ENCODE data around the gene SEPHS2.
"Not testable (repeated sequence)": the region's sequence is repeated elsewhere in the genome, so short reads cannot be mapped to it uniquely, and the experiment has no call there.

SEPHS2 gene

DNA sequence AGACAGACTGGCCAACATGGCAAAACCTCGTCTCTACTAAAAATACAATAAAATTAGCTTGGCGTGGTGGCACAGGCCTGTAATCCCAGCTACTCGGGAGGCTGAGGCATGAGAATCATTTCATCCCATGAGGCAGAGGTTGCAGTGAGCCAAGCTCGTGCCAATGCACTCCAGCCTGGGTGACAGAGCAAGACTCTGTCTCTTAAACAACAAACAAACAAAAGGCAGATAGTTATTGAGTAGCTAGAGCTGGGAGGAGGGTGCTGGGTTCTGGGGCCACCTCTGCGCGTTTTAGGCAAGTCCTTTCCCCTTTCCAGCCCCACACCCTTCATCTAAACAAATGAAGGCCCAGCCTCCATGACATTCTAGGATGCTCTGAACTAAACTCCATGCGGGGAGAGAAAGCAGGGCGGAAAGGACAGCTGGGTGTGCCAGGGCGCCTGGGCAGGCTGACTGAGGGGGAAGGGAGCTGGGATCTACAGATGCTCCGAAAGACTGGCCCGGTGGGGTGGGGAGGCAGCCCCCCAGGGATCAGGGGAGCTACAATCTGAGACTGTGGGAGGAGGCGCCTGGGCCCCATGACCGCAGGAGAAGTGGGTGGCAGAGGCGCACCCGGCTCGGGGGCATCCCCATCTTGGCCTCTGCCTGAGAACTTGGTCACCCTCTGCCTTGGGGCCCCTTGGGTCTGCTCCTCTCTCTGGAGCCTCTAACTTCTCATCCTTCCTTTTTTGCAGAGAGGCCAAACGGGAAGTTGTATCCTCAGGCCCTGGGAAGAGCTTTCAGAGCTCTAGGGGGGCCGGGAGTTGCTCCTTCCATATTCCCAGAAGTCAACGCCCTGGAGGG, 27.8 kb upstream of the SEPHS2 start:
- TF ChIP-seq, protein P1, sequence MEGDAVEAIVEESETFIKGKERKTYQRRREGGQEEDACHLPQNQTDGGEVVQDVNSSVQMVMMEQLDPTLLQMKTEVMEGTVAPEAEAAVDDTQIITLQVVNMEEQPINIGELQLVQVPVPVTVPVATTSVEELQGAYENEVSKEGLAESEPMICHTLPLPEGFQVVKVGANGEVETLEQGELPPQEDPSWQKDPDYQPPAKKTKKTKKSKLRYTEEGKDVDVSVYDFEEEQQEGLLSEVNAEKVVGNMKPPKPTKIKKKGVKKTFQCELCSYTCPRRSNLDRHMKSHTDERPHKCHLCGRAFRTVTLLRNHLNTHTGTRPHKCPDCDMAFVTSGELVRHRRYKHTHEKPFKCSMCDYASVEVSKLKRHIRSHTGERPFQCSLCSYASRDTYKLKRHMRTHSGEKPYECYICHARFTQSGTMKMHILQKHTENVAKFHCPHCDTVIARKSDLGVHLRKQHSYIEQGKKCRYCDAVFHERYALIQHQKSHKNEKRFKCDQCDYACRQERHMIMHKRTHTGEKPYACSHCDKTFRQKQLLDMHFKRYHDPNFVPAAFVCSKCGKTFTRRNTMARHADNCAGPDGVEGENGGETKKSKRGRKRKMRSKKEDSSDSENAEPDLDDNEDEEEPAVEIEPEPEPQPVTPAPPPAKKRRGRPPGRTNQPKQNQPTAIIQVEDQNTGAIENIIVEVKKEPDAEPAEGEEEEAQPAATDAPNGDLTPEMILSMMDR (IDR thresholded peaks at IDR 0.05; ENCODE audit: unreplicated experiment in 3 of 3), result no peak
- Mint-ChIP-seq H3K27me3 (ENCODE audit: low read depth) (peaks cover 8% of the 10 kb centered on the region), H3K4me1 (no peaks in the 10 kb centered on the region), H3K27ac (no peak overlapping the region), H3K9me3 (no peaks in the 10 kb centered on the region), H3K36me3 (ENCODE audit: low read depth) (no peaks in the 10 kb centered on the region), H3K4me3 (no peak overlapping the region)

DNA sequence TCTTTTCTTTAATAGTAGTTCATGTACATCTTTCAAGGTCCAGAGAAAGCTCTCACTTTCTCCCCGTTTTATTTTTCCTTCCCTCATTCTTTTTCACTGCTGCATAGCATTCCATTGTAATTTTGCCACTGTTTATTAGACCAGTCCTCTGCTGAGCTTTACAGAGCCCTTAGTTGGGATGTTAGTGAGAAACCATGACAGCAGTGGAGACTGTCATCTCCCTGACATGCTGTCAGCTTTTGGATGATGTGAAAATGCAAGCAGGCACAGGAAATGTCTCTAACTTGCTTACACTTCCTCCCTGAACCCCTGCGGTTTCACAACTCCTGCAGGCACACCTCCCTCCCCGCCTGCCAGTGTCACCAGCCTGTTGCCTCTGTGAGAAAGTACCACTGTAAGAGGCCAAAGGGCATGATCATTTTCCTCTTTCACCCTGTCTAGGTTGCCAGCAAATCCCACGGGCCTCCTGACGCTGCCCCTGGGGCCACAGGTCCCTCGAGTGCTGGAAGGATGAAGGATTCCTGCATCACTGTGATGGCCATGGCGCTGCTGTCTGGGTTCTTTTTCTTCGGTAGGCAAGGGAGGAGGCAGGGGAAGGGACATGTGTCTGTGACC, 26.8 kb upstream of the SEPHS2 start, which contains the start of gene ITGAL:
Gene ITGAL, plus strand, starts transcription at position 415 of the 615 bp plus-strand sequence. Its CDS starts 96 bp downstream, at position 511.
- Mint-ChIP-seq H3K9me3 (no peaks in the 10 kb centered on the region), H3K4me1 (no peaks in the 10 kb centered on the region), H3K27ac (no peak within 1 kb of the TSS), H3K36me3 (ENCODE audit: low read depth) (no peaks in the 10 kb centered on the region), H3K27me3 (ENCODE audit: low read depth) (peaks cover 8% of the 10 kb centered on the region), H3K4me3 (no peak within 1 kb of the TSS)
- TF ChIP-seq, protein P1 (IDR thresholded peaks at IDR 0.05; ENCODE audit: unreplicated experiment in 3 of 3), result no peak

DNA sequence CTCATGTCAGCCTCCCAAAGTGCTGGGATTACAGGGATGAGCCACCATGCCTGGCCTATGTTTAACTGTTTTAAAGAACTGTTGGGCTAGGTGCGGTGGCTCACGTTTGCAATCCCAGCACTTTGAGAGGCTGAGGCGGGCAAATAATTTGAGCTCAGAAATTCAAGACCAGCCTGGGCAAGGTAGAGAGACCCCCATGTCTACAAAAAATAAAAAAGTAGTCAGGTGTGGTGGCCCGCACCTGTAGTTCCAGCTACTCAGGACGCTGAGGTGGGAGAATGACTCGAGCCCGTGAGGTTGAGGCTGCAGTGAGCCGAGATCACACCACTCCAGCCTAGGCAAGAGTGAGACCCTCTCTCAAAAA, 24.9 kb upstream of the SEPHS2 start:
- H3K4me1 Mint-ChIP-seq, result no peaks in the 10 kb centered on the region
- peaks cover 8% of the 10 kb centered on the region for H3K27me3 Mint-ChIP-seq (ENCODE audit: low read depth)
- no peaks in the 10 kb centered on the region for H3K36me3 Mint-ChIP-seq (ENCODE audit: low read depth)
- TF ChIP-seq, protein P1 (IDR thresholded peaks at IDR 0.05; ENCODE audit: unreplicated experiment in 3 of 3), result no peak
- H3K4me3 Mint-ChIP-seq, result no peak overlapping the region
- no peaks in the 10 kb centered on the region for H3K9me3 Mint-ChIP-seq
- no peak overlapping the region for H3K27ac Mint-ChIP-seq

DNA sequence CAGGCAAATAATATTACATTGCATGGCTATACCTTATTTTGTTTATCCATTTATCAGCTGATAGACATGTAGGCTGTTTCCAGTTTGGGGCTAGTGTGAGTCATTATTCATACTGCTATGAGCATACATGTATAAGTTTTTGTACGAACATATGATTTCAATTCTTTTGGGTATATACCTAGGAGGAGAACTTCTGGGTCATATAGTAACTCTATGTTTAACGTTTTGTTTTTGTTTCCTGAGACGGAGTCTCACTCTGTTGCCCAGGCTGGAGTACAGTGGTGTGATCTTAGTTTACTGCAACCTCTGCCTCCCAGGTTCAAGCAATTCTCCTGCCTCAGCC, 24.5 kb upstream of the SEPHS2 start:
- H3K4me3 Mint-ChIP-seq, result no peak overlapping the region
- TF ChIP-seq, protein P1 (IDR thresholded peaks at IDR 0.05; ENCODE audit: unreplicated experiment in 3 of 3), result no peak
- H3K27ac Mint-ChIP-seq, result no peak overlapping the region
- H3K4me1 Mint-ChIP-seq, result no peaks in the 10 kb centered on the region
- H3K36me3 Mint-ChIP-seq (ENCODE audit: low read depth), result no peaks in the 10 kb centered on the region
- H3K9me3 Mint-ChIP-seq, result no peaks in the 10 kb centered on the region
- peaks cover 8% of the 10 kb centered on the region for H3K27me3 Mint-ChIP-seq (ENCODE audit: low read depth)

DNA sequence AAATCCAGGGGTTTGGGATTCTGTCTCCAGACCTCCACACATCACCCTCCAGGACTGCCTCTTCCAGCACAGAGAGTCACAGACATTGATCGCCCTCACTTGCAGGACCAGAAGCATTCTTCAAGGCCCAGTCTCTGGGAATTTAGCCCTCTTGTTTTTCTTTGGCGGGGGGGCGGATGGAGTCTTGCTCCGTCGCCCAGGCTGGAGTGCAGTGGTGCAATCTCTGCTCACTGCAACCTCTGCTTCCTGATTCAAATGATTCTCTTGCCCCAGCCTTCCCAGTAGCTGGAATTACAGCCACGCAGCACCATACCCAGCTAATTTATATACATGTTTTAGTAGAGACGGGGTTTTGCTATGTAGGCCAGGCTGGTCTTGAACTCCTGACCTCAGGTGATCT, 18.4 kb upstream of the SEPHS2 start:
- H3K27ac Mint-ChIP-seq, result no peak overlapping the region
- no peaks in the 10 kb centered on the region for H3K9me3 Mint-ChIP-seq
- no peaks in the 10 kb centered on the region for H3K36me3 Mint-ChIP-seq (ENCODE audit: low read depth)
- H3K4me3 Mint-ChIP-seq, result no peak overlapping the region
- TF ChIP-seq, protein P1 (IDR thresholded peaks at IDR 0.05; ENCODE audit: unreplicated experiment in 3 of 3), result no peak
- no peaks in the 10 kb centered on the region for H3K27me3 Mint-ChIP-seq (ENCODE audit: low read depth)
- no peaks in the 10 kb centered on the region for H3K4me1 Mint-ChIP-seq

DNA sequence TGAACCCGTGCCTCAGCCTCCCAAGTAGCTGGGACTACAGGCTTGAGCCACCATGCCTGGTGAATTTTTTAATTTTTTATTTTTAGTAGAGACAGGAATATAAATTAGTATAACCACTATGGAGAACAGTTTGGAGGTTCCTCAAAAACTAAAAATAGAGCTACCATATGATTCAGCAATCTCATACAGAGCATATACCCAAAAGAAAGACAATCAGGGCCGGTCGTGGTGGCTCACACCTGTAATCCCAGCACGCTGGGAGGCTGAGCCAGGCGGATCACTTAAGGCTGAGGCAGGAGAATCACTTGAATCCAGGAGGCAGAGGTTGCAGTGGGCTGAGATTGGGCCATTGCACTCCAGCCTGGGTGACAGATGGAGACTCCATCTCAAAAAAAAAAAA, 15.8 kb upstream of the SEPHS2 start:
- not testable (repeated sequence) for H3K27me3 Mint-ChIP-seq (ENCODE audit: low read depth); H3K4me3 Mint-ChIP-seq; H3K27ac Mint-ChIP-seq; H3K36me3 Mint-ChIP-seq (ENCODE audit: low read depth); H3K4me1 Mint-ChIP-seq; H3K9me3 Mint-ChIP-seq
